HepG2 (cell line): Measurements from ENCODE around the gene TRDMT1. TPM values are rescaled to one million over a fixed set of nuclear protein-coding genes. Genes with fewer than 3 reads are reported as not detected.
A peak's percentile ranks its signal among the peaks of the same experiment; 100 is the strongest.

Source experiments
- ARID2 ChIP-seq: sonication (generic); formaldehyde crosslinking; IDR thresholded peaks from 2 replicates; pipeline ENCODE4 v1.8.1; 2022; ENCODE audit warnings: mild to moderate bottlenecking, missing genetic modification reagents, borderline replicate concordance
- HNRNPLL ChIP-seq: fragments of 200-400 bp; formaldehyde crosslinking; IDR thresholded peaks from 2 replicates; pipeline ENCODE4 v1.6.1; 2017; ENCODE audit warnings: mild to moderate bottlenecking, low read depth, low read length; ENCODE audit not compliant: poor library complexity, severe bottlenecking
- PHF21A ChIP-seq: sonication (generic); formaldehyde crosslinking; IDR thresholded peaks from 2 replicates; pipeline ENCODE4 v1.5.0; 2020; ENCODE audit warnings: mild to moderate bottlenecking, missing genetic modification reagents
- SMAD3 ChIP-seq: sonication (generic); formaldehyde crosslinking; IDR thresholded peaks from 2 replicates; pipeline ENCODE4 v1.4.0; 2020; ENCODE audit warnings: missing genetic modification reagents
- YEATS4 ChIP-seq: sonication (generic); formaldehyde crosslinking; IDR thresholded peaks from 2 replicates; pipeline ENCODE4 v1.4.0; 2020; ENCODE audit warnings: missing genetic modification reagents, borderline replicate concordance
- ZFP91 ChIP-seq: sonication (generic); formaldehyde crosslinking; IDR thresholded peaks from 2 replicates; pipeline ENCODE4 v1.9.0; 2022; ENCODE audit warnings: missing genetic modification reagents, mild to moderate bottlenecking, borderline replicate concordance
- ZKSCAN8 ChIP-seq: IDR thresholded peaks from 2 replicates; pipeline ENCODE4 v1.6.1; 2016; ENCODE audit warnings: borderline replicate concordance, missing genetic modification reagents, missing compliant biosample characterization
- ZNF260 ChIP-seq: sonication (generic); formaldehyde crosslinking; IDR thresholded peaks from 2 replicates; pipeline ENCODE4 v1.4.0; 2020; ENCODE audit warnings: missing genetic modification reagents, low read depth, mild to moderate bottlenecking, borderline replicate concordance
- ZNF678 ChIP-seq: sonication (generic); formaldehyde crosslinking; IDR thresholded peaks from 2 replicates; pipeline ENCODE4 v1.4.0; 2020; ENCODE audit warnings: mild to moderate bottlenecking, missing genetic modification reagents
- polyA plus RNA-seq, 8 experiments: library from polyadenylated mRNA; depleted of rRNA in 3 of 8; stranded (reverse) in 7 of 8; unstranded in 1 of 8; fragments of >200 nt; fragmentation: Illumina TruSeq in 4 of 8; extraction: Trizol in 4 of 8; gene quantifications; 2 replicates each; pipeline versions ENCODE4 v1.2.1 to v1.2.3, GENCODE V29; 2011 to 2016; ENCODE audit warnings: low read depth in 4 of 8, missing spikeins in 1 of 8, mixed read lengths in 1 of 8; ENCODE audit not compliant: insufficient read depth in 1 of 8
- total RNA-seq, 5 experiments: library from RNA; depleted of rRNA; stranded (reverse); fragments of >200 nt; fragmentation: Illumina TruSeq; extraction: Trizol; gene quantifications; 2 replicates each; pipeline ENCODE4 v1.2.3, GENCODE V29; 2016; ENCODE audit warnings: low read depth in 1 of 5
- TF ChIP-seq, protein P1 (sequence below), 2 experiments: sonication (generic) in 1 of 2; formaldehyde crosslinking in 1 of 2; IDR thresholded peaks; 2 replicates each; pipeline versions ENCODE4 v1.6.1 to v1.9.0; 2014 to 2022; ENCODE audit warnings: antibody characterized with exemption in 1 of 2, borderline replicate concordance in 1 of 2, inconsistent platforms in 1 of 2, low read depth in 1 of 2, missing genetic modification reagents in 1 of 2
- TF ChIP-seq, protein P2 (sequence below): sonication (generic); formaldehyde crosslinking; IDR thresholded peaks from 2 replicates; pipeline ENCODE4 v1.4.0; 2020; ENCODE audit warnings: mild to moderate bottlenecking, missing genetic modification reagents
- TF ChIP-seq, protein P3 (sequence below): sonication (generic); formaldehyde crosslinking; IDR thresholded peaks from 2 replicates; pipeline ENCODE4 v1.4.0; 2020; ENCODE audit warnings: missing genetic modification reagents, borderline replicate concordance

Gene TRDMT1
- total and polyA plus RNA-seq, 2 of the 13 experiments (the other 11 are each of a cell fraction or from before 2014, with no cell fraction given): 2.0 to 3.0 TPM

DNA sequence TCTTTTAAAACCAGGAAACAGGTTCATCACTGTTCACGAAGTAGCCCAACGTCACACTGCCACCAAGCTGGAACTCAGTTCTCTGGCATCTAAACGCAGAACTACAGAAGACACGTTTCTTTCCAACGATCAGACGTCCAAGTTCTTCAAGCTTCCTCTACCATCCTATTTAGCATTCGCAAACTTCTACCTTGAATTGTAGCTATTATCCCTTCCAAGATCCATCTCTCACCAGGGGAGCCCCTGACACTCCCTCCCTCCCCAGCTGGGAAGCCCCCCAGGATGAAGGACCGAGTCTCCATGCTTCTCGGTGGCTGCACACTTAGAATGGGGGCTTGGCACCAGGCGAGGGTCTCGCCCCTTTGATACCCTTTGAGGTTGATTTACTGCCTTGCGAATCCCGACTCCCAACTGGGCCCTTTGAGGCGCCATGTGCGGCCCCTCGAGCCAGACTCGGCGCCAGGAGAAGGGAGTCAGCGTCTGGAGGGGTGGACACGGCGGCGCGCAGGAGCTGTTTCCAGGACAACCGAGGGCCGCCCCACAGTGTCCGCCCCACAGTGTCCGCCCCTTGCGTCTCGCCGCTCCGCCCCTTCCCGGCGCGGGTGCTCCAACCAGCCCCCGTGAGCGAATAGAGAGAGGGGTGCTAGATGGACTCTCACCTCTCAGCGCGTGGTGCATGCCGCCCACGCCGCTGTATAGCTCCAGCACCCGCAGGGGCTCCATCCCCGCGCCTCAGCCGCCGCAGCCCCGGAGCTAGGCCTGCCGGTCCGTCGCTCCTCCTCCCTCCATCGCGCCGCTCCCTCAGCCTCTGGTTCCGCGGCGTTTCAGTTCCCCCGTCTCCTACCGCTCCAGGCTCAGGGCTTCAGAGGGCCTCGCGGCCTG, at the start of gene TRDMT1 (continued):
- TF ChIP-seq ZFP91 (CRISPR knock-in tag): peak; percentile 95
- TF ChIP-seq, protein P1, sequence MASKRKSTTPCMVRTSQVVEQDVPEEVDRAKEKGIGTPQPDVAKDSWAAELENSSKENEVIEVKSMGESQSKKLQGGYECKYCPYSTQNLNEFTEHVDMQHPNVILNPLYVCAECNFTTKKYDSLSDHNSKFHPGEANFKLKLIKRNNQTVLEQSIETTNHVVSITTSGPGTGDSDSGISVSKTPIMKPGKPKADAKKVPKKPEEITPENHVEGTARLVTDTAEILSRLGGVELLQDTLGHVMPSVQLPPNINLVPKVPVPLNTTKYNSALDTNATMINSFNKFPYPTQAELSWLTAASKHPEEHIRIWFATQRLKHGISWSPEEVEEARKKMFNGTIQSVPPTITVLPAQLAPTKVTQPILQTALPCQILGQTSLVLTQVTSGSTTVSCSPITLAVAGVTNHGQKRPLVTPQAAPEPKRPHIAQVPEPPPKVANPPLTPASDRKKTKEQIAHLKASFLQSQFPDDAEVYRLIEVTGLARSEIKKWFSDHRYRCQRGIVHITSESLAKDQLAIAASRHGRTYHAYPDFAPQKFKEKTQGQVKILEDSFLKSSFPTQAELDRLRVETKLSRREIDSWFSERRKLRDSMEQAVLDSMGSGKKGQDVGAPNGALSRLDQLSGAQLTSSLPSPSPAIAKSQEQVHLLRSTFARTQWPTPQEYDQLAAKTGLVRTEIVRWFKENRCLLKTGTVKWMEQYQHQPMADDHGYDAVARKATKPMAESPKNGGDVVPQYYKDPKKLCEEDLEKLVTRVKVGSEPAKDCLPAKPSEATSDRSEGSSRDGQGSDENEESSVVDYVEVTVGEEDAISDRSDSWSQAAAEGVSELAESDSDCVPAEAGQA (IDR thresholded peaks at IDR 0.05; ENCODE audit: low read depth): peak; percentile 62; the same call in 1 of the 2 replicates
- TF ChIP-seq, protein P1 (CRISPR knock-in tag; IDR thresholded peaks at IDR 0.05; ENCODE audit: borderline replicate concordance): no peak
- TF ChIP-seq PHF21A (CRISPR knock-in tag): peak; percentile 73
- TF ChIP-seq SMAD3 (CRISPR knock-in tag): peak; percentile 79; the same call in 1 of the 2 replicates
- peak; percentile 81 for TF ChIP-seq HNRNPLL
- TF ChIP-seq YEATS4 (CRISPR knock-in tag): peak; percentile 99
- no peak for TF ChIP-seq ZKSCAN8 (CRISPR knock-in tag)
- TF ChIP-seq ZNF678 (CRISPR knock-in tag): no peak; the same call in 1 of the 2 replicates
- TF ChIP-seq, protein P2, sequence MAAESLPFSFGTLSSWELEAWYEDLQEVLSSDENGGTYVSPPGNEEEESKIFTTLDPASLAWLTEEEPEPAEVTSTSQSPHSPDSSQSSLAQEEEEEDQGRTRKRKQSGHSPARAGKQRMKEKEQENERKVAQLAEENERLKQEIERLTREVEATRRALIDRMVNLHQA: no peak
- TF ChIP-seq, protein P3, sequence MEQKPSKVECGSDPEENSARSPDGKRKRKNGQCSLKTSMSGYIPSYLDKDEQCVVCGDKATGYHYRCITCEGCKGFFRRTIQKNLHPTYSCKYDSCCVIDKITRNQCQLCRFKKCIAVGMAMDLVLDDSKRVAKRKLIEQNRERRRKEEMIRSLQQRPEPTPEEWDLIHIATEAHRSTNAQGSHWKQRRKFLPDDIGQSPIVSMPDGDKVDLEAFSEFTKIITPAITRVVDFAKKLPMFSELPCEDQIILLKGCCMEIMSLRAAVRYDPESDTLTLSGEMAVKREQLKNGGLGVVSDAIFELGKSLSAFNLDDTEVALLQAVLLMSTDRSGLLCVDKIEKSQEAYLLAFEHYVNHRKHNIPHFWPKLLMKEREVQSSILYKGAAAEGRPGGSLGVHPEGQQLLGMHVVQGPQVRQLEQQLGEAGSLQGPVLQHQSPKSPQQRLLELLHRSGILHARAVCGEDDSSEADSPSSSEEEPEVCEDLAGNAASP (CRISPR knock-in tag): peak; percentile 70; the same call in 1 of the 2 replicates
- no peak for TF ChIP-seq ZNF260 (CRISPR knock-in tag)
- 0 out of 2 replicates have a peak, but pooled peaks have one; percentile 56 for TF ChIP-seq ARID2 (CRISPR knock-in tag)
